ENCODE results near the gene DNAH14.

Gene DNAH14

DNA sequence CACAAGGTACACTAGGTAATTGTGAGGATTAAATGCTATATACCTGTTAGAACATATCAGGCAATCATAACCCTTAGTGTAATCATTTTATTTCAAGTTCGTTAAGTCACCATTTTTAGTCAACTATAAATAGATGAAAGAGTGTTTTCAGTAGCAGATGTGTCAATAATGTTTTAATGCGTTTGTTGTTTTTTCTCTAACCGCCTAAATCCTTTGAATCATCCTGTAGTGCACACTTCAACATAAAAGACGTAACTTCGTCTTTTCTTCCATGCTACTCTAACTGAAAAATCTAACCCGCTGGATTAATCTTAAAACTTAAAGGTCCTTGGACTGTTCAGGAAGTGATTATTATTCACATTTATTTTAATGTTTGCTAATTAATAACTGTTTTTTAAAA lies 505.6 kb downstream of the DNAH14 start (continued):
- TF ChIP-seq, protein P1, sequence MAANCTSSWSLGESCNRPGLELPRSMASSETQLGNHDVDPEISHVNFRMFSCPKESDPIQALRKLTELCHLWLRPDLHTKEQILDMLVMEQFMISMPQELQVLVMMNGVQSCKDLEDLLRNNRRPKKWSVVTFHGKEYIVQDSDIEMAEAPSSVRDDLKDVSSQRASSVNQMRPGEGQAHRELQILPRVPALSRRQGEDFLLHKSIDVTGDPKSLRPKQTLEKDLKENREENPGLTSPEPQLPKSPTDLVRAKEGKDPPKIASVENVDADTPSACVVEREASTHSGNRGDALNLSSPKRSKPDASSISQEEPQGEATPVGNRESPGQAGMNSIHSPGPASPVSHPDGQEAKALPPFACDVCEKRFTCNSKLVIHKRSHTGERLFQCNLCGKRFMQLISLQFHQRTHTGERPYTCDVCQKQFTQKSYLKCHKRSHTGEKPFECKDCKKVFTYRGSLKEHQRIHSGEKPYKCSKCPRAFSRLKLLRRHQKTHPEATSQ (tag by site-specific recombination; IDR thresholded peaks at IDR 0.05): no peak
- TF ChIP-seq ZNF521 (tag by site-specific recombination; IDR thresholded peaks at IDR 0.05) (no peak), ZNF621 (tag by site-specific recombination; IDR thresholded peaks at IDR 0.05) (no peak), ZNF785 (tag by site-specific recombination; IDR thresholded peaks at IDR 0.05) (no peak), KLF9 (tag by site-specific recombination; IDR thresholded peaks at IDR 0.05; ENCODE audit: low read depth) (no peak), ZNF211 (tag by site-specific recombination; IDR thresholded peaks at IDR 0.05; ENCODE audit: low read depth) (no peak), SP7 (tag by site-specific recombination; IDR thresholded peaks at IDR 0.05) (no peak)

DNA sequence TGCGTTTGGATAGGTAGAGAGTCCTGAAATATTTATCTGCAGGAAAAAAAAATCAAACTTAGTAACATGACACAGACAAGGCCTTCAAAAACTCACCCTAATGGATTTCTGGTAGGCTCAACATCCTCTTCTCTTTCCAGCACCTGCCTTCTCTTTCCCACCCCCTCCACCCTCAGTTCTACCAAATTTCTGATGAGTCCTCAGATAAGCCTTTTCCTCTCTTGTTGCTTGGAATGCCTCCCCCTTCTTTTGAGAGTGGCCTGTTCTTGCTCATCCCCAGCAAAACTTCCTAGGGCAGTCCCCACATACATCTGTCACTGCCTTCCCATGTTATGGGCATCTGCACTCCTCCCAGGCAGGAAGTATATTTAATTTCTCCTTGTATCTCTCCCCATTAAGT lies 506.0 kb downstream of the DNAH14 start:
- no peak for TF ChIP-seq ZBTB21 (tag by site-specific recombination; IDR thresholded peaks at IDR 0.05)
- TF ChIP-seq, protein P2, sequence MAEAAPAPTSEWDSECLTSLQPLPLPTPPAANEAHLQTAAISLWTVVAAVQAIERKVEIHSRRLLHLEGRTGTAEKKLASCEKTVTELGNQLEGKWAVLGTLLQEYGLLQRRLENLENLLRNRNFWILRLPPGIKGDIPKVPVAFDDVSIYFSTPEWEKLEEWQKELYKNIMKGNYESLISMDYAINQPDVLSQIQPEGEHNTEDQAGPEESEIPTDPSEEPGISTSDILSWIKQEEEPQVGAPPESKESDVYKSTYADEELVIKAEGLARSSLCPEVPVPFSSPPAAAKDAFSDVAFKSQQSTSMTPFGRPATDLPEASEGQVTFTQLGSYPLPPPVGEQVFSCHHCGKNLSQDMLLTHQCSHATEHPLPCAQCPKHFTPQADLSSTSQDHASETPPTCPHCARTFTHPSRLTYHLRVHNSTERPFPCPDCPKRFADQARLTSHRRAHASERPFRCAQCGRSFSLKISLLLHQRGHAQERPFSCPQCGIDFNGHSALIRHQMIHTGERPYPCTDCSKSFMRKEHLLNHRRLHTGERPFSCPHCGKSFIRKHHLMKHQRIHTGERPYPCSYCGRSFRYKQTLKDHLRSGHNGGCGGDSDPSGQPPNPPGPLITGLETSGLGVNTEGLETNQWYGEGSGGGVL (tag by site-specific recombination; IDR thresholded peaks at IDR 0.05): 0 out of 2 replicates have a peak, but pooled peaks have one; percentile 17
- peak; percentile 90 for TF ChIP-seq EGR2 (tag by site-specific recombination; IDR thresholded peaks at IDR 0.05; ENCODE audit: low read depth)
- TF ChIP-seq ZFHX2 (tag by site-specific recombination; conservative IDR thresholded peaks at IDR 0.05): peak; percentile 79
- TF ChIP-seq, protein P3, sequence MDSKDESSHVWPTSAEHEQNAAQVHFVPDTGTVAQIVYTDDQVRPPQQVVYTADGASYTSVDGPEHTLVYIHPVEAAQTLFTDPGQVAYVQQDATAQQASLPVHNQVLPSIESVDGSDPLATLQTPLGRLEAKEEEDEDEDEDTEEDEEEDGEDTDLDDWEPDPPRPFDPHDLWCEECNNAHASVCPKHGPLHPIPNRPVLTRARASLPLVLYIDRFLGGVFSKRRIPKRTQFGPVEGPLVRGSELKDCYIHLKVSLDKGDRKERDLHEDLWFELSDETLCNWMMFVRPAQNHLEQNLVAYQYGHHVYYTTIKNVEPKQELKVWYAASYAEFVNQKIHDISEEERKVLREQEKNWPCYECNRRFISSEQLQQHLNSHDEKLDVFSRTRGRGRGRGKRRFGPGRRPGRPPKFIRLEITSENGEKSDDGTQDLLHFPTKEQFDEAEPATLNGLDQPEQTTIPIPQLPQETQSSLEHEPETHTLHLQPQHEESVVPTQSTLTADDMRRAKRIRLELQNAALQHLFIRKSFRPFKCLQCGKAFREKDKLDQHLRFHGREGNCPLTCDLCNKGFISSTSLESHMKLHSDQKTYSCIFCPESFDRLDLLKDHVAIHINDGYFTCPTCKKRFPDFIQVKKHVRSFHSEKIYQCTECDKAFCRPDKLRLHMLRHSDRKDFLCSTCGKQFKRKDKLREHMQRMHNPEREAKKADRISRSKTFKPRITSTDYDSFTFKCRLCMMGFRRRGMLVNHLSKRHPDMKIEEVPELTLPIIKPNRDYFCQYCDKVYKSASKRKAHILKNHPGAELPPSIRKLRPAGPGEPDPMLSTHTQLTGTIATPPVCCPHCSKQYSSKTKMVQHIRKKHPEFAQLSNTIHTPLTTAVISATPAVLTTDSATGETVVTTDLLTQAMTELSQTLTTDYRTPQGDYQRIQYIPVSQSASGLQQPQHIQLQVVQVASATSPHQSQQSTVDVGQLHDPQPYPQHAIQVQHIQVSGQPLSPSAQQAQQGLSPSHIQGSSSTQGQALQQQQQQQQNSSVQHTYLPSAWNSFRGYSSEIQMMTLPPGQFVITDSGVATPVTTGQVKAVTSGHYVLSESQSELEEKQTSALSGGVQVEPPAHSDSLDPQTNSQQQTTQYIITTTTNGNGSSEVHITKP (tag by site-specific recombination; IDR thresholded peaks at IDR 0.05): peak; percentile 88
- TF ChIP-seq GLIS2 (tag by site-specific recombination; IDR thresholded peaks at IDR 0.05): no peak
- no peak for TF ChIP-seq ZSCAN30 (tag by site-specific recombination; IDR thresholded peaks at IDR 0.05)
- no peak for TF ChIP-seq ZNF157 (tag by site-specific recombination; IDR thresholded peaks at IDR 0.05)
- Histone ChIP-seq H3K9me3 (ENCODE audit: control insufficient read depth, insufficient read depth, low read depth, low read length) (no peaks in the 10 kb centered on the region), H3K4me3 (ENCODE audit: low read depth, low read length) (no peak overlapping the region), H3K36me3 (ENCODE audit: control insufficient read depth in 2 of 2, insufficient read depth in 1 of 2, low read length in 2 of 2) (no peaks in the 10 kb centered on the region), H3K4me1 (ENCODE audit: control insufficient read depth, insufficient read depth, low read length) (no peaks in the 10 kb centered on the region), H3K27ac (ENCODE audit: extremely low read depth, low read depth, low read length) (no peak overlapping the region)
- ChIA-PET CTCF (no interaction called here), POLR2A (no interaction called here)

DNA sequence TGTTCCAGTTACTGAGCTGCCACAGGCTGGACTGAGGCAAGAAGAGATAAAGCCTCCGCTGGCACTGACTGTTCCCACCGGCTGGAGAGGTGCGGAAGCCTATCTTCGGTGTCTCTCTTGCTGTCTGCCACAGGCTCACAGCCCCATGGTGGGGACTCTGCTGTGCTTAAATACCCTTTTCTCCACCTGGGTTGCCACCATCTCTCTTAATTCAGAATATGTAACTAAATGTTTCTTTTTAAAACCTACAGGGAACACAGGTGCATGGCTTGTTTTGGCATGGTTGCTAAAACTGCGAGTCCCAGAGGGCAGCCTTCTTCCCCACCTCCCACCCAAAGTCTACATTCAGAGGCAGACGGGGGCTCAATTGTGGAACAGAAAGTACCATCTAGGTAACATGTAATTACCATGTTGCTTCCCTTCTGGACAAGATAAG lies 506.5 kb downstream of the DNAH14 start:
- Histone ChIP-seq H3K9me3 (ENCODE audit: control insufficient read depth, insufficient read depth, low read depth, low read length) (no peaks in the 10 kb centered on the region), H3K4me3 (ENCODE audit: low read depth, low read length) (no peak overlapping the region), H3K27ac (ENCODE audit: extremely low read depth, low read depth, low read length) (no peak overlapping the region), H3K36me3 (ENCODE audit: control insufficient read depth in 2 of 2, insufficient read depth in 1 of 2, low read length in 2 of 2) (no peaks in the 10 kb centered on the region), H3K4me1 (ENCODE audit: control insufficient read depth, insufficient read depth, low read length) (no peaks in the 10 kb centered on the region)
- ChIA-PET POLR2A (no interaction called here), CTCF (no interaction called here)
- no peak for TF ChIP-seq ZBTB1 (tag by site-specific recombination; IDR thresholded peaks at IDR 0.05)
- TF ChIP-seq, protein P4, sequence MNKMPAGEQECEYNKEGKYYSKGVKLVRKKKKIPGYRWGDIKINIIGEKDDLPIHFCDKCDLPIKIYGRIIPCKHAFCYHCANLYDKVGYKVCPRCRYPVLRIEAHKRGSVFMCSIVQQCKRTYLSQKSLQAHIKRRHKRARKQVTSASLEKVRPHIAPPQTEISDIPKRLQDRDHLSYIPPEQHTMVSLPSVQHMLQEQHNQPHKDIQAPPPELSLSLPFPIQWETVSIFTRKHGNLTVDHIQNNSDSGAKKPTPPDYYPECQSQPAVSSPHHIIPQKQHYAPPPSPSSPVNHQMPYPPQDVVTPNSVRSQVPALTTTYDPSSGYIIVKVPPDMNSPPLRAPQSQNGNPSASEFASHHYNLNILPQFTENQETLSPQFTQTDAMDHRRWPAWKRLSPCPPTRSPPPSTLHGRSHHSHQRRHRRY (tag by site-specific recombination; IDR thresholded peaks at IDR 0.05): no peak
- TF ChIP-seq ZSCAN23 (tag by site-specific recombination; IDR thresholded peaks at IDR 0.05): no peak
- TF ChIP-seq ZNF174 (tag by site-specific recombination; IDR thresholded peaks at IDR 0.05): no peak
- TF ChIP-seq BCL11B (tag by site-specific recombination; IDR thresholded peaks at IDR 0.05; ENCODE audit: low read depth): no peak
- TF ChIP-seq ZNF175 (tag by site-specific recombination; IDR thresholded peaks at IDR 0.05): no peak
- TF ChIP-seq ZXDB (tag by site-specific recombination; IDR thresholded peaks at IDR 0.05): no peak
- TF ChIP-seq ZNF791 (tag by site-specific recombination; IDR thresholded peaks at IDR 0.05): no peak
- TF ChIP-seq HOXA7 (CRISPR knock-in tag; IDR thresholded peaks at IDR 0.05; ENCODE audit: borderline replicate concordance): no peak
- TF ChIP-seq ZNF621 (tag by site-specific recombination; IDR thresholded peaks at IDR 0.05): no peak
- no peak for TF ChIP-seq ZNF138 (tag by site-specific recombination; IDR thresholded peaks at IDR 0.05; ENCODE audit: borderline replicate concordance)
- TF ChIP-seq, protein P5, sequence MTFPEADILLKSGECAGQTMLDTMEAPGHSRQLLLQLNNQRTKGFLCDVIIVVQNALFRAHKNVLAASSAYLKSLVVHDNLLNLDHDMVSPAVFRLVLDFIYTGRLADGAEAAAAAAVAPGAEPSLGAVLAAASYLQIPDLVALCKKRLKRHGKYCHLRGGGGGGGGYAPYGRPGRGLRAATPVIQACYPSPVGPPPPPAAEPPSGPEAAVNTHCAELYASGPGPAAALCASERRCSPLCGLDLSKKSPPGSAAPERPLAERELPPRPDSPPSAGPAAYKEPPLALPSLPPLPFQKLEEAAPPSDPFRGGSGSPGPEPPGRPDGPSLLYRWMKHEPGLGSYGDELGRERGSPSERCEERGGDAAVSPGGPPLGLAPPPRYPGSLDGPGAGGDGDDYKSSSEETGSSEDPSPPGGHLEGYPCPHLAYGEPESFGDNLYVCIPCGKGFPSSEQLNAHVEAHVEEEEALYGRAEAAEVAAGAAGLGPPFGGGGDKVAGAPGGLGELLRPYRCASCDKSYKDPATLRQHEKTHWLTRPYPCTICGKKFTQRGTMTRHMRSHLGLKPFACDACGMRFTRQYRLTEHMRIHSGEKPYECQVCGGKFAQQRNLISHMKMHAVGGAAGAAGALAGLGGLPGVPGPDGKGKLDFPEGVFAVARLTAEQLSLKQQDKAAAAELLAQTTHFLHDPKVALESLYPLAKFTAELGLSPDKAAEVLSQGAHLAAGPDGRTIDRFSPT (tag by site-specific recombination; IDR thresholded peaks at IDR 0.05): no peak
